HG03139 (cell line): Measurements from ENCODE around the gene SMPD3.

Source experiments
- ATAC-seq: cut with Tn5 transposase; IDR thresholded peaks from one replicate; pipeline ENCODE4 v1.9.1; 2021; ENCODE audit not compliant: unreplicated experiment

The SMPD3 gene

DNA sequence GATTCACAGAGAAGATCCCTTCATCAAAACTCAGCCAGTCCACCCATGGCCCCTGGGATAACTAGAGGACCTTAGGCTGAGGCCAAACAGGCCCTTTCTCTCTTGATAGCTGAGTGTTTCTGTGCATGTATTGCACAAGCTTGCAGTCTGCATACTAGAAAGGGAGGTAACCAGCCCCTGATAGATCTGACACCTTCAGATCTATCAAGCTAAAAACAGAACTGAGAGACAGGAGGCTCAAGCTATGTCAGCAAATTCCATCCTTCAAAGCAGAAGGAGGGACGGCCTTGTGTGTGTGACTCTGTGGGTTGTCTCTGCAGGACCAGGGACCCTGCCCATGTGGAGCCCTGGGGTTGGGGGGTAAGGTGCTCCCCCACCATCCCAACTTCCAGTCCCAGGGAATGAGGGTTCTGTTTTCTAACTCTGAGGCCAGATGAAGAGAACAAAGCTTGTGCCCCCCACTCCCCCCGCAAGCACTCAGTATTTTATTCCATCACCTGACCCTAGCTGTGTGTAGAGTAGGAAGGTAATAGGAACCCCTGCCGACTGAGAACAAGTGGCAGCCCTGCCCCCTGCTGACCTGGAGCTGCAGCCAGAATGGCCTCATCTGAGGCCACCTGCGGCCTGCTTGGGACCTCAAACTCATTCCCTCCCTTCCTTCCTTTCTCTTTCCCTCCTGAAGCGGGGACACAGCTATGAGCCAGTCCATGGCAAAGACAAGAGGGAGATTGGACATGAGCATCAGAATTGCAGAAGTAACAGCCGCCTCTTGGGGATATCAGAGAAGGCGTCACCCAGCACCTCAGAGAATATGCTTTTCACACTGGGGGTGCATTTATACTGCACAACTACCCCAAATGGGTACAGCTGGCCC, 63.8 kb downstream of the SMPD3 start:
- ATAC-seq, result no peak

DNA sequence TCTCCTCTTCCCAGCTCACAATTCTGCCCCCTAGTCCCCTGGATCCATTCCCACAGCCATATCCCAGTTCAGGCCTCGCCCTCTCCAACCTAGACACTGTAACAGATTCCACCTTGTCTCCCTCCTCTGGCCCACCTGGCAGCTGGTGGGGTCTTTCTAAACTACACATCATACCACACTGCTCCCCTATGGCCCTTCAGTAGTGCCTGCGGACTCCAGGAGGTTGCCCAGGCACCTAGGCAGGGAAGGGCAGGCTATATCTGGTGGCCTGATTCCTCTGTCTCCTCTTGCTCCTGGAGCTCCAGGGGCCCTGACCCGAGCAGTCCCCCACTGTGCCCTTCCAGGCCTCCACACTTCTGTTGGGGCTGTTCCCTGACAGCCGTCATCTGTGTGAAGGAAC, 64.5 kb downstream of the SMPD3 start:
- ATAC-seq, result no peak

DNA sequence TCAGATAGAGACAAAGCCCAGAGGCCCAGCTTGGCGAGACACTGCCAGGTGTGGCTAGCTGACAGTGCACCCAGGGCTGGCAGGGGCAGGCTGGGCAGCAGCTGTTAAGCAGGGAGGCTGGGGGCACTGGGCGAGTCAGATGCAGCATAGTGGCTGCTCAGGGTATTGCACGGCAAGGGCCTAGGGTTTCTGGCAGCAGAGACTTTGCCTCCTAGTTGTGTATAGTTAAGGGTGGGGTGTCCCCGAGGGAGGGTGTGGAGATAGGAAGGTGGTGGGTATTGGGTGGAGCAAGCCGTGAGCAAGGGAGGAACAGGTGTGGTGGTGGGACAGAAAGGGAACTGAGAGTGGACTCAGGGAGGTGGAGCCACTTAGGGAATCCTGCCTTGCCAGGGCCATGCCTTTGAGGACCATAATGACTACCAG, 66.0 kb downstream of the SMPD3 start:
- no peak for ATAC-seq

DNA sequence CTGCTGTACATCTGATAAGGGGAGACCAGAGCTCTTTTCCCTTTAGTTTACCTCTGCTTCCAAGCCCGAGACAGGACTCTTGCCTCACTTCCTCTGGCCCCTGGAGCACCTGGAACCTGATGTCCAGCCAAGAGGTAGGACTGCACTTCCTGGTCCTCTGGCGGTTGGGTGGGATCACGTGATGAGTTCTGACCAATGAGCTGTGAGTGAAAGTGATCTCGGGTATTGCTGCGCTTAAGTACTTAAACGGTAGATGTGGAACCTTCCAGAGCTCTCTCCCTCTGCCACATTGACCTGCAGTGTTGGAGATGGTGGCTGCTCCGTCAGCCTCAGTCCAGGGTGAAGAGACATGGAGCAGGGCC, 67.0 kb downstream of the SMPD3 start:
- no peak for ATAC-seq

DNA sequence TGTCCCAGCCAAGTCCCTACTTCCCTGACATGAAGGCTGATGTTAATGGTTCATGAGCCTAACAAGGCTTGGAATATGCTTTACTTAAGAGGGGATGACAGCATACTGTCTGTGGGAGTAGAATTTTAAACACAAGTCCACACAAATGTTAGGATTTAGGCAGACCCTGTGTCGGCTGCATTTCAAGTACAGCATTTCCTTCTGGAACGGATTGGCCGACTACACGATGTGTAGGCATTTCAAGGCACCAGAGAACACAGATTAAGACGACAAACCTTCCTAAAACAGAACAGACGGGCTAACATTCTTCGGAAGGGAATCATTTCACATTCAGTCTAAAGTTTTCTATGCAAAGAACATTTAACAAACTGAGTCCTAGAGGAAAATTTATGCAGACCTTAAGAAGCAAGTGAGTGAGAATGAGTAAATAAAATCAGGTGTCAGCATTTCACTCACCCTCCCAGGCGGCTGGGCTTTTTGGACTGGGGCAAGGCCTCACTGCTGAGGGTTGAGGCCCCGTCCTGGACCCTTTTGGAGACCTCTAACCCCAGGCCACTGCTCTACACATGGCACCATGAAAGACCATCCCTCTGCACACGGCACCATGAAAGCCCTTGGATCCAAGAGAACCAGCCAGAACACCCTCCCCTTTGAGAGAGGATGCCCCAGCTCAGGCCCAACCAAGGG, 67.5 kb downstream of the SMPD3 start:
- ATAC-seq, result no peak

DNA sequence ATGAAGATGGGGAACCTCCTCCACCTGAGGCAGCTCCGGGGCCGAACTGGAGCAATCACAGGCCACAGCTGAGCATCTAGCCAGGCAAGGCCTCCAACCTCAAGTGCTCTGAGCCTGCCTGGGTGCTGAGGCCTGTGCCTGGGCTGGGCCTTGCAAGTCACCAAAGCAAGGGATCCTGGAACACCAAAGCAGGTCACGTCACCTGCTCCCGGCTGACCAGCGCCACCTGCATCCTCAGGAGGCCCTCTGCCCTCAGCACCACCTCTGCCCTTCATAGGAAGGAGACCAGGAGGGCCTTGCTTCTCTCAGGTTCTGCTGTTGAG, 68.0 kb downstream of the SMPD3 start:
- ATAC-seq, result no peak

DNA sequence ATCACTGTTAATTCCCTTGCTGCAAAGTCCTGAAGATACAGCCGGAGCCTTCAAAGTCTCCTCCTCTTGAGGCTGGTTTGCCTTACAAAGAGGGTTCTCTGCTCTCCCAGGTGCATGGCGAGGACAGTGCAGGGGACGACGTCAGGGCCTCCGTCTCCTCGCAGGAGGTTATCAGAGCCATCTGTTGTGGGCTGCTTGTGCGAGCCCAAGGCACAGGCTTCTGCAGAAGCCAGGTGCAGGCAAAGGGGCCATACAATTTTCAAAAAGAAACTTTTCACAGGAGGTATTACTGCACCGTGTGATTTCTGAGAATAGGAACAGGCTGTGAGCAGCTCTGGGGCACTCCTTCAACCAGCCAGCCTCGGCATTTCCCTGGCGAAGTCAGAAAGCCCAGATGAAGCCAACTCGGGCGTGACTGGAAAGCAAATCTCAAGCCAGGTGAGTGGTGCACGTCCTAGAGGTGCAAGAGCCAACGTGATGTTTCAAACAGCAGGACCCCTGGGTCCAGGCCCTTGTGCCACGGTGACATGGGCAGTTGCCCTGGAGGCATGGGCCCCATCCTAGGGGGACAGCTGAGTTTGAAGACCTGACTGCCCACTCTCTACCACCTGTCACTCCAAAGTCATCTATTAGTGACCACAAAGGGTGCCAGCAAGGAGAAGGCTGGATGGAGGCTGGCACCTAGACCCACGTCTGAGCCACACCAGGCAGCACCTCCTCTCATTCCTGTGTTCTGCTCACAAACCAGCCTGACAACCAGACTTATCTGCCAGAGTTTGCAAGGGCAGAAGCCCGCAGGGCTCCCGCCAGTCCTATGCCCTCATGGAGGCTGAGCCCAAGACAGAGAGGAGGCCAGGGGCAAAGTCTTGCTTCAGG, 68.6 kb downstream of the SMPD3 start:
- no peak for ATAC-seq

DNA sequence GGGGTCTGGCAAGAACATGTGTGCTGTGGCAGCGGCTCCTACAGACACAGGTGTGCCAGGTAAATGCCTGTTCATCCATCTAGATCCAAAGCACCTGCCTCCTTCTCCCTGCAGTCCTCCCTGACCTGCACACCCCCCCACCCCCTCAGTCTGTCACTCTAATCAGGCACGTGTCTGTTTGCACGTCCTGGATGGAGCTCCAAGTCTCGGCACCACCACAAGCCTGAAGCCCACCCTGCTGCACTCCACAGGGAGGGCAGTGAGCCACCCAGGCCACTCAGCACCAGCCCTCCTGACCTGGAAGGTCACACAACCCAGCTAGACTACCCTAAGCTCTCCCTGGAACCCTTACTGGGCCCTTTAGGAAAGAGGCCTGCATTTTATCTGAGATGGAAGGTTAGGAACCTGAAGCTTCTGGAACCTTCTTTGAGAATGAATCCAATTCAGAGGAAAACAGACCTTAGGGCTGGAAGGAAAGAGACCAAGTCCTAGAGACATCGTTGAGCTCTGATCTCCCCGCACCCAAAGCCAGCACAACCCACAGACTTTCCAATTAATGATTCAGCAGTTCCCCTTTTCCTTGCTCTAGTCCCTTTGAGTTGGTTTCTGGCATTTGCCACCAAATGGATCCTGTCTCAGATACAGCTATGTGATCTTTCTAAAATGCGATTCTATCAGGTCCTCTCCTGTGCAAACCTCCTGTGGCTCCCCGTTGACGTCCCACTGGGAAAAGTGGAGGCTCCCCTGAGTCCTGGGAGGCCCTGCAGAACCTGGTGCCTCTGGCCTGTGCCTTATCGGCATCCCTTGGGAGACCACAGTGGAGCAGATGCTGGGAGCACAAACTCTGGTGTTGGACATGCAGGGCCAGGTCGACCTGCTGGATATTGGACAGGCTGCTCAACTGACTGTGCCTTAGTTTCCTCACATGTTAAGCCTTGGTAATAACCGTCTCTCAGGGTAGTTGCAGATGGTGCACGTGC, 69.6 kb downstream of the SMPD3 start:
- ATAC-seq, result no peak

DNA sequence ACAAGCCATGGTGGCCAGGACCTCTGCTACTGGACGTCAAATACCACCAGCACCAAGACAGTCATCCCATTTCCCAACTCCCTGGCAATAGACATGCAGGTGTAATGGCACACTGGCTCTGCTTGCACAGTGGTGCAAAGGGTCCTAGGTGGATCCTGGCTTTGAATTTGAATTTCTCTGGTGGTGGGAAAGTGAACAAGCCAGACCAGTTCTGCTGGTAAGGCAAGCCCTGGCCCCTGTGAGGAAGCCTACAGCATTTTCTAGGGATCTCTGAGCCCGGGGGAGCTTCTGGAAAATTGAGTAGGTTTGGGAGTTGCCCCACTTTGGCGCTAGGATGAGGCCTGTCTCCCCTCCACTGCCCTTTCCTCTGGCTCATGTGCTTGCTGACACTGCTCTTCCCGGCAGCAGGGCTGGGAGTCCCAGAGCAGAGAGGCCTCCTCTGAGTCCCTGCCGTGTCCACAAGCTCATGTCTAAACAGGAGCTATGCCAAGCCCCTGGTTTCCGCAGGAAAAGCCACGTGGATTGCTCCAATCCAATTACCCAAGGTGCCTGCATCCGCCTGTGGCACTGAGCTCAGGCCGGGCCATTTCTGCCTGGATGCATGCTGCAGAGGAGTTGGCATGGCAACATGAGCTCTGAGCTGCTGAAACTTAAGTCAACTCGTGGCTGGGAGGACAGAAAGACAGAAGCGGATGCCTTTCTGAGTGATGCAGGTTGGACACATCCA, 70.5 kb downstream of the SMPD3 start:
- no peak for ATAC-seq

DNA sequence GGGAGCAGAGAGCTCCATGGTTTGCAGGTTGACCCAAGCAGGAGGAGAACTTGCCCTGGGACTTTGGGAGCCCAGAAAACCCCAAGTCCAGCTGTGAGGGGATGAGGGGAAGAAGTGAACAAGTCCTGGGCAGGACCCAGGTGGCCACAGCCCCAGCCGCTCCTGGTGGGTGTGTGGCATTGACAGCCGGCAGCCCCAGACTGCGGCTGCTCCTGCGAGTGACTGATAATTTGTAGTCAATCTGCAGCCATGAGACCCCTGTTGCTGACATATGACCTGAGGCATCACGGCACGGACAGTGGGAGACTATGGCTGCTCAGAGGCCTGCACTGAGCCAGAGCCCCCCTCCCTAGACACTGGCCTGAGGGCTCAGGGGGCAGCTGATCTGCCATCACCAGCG, 71.1 kb downstream of the SMPD3 start:
- no peak for ATAC-seq

DNA sequence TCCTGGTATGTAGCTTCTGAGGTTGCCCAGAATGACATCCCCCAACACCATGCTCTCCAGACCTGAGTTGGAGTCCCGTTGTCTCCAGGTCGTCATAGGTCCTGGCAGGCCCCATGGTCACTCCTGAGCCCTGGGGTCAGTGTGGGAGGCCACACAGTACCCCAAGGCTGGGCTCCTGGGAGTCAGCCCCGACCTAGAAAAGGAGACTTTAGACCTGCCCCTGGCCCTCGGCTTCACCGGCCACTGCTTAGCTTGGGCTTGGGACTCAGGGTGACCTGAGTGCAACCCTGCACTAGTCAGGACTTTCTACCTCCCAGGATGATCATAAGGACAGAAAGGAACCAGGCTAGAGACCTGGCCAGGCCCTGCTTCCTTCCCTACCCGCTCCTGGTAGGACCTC, 71.7 kb downstream of the SMPD3 start:
- no peak for ATAC-seq

DNA sequence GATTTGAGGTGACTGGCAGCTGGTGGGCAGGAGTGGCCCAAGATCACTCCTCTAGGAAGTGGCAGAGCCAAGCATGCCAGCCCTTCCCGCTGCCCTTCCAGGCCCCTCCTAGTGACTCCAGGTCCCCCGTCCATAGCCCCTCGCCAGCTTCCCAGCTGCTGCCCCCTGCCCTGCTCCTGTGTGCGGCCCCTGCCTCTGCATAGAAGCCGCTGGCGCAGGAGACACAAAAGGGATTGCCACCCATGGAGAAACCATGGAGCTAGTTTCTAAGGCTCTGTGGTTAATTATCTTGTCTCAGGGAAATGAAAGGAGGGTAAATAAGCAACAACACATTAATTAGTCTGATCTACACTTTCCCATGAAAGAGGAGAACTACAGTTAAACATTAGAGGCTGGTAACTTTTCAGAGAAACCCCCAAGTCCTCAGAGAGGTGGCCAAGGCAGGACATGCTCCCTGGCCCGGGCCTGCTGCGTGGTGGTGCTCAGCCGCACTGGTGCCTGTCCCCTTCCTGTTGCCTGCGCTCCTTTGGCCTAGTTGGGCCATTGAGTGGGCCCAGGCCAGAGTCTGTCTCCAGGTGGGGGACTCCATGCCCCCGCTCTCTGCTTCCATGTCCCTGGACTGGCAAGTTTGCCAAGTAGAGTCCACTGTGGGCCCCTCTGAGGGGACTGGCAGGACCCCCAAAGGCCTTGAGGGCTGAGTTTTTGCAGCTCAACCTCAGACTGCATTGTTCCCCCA, 72.3 kb downstream of the SMPD3 start:
- no peak for ATAC-seq

DNA sequence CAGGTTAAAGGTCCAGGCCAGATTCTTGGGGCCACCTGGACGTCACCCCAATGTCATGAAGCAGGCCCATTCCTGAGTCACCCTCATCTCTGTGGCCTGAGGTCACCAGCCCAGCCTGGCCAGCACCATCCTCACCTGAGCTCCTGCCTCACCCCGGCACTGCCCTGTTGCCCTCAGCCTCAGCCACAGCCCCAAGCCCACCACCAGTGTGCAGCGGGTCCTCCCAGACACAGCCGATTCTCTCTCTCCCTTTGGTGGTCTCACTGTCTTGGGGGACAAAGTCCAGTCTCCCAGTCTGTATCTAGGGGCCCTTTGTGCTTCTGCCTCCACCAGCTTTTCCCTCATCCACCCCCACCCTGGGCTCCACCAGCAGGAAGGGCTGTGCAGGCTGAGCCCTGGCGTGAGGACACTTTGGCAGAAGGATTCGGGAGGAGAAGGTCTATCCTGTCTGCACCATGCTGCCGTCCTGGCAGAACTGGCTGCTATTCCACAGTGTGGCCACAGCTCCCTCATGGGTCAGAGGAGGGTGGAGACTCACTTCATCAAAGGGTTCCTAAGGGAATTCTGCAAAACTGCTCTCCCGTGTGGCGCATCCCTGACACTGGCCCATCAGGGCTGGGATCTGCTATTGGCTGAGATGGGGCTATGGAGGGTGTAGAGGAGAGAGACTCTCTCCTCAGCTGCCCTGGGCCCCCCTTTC, 73.2 kb downstream of the SMPD3 start:
- ATAC-seq, result no peak

DNA sequence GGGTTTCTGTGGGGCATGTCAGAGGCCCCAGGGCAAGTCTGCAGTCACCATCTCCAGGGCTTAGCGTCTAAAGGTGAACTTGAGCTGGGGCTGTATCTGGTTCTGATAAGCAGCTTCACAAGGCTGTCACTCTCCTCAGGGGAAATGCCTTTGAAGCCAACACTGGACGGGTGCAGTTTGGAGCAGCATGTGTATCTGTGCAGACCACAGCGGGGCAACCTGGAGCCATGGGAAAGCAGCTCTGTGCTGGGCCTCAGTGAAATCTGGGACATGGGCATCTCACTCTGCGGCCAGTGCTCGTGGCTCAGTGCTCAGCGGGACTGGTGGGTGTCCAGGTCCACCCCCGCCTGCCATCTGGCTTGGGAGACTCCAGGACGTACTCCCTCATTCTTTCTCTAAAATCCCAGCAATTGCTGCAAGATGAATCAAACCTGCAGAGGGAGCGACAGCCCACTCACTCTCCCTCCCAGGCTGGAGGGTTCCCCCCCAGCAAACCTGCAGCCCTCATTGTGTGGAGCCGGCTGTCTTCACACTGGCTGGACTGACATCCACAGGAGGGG, 74.0 kb downstream of the SMPD3 start:
- no peak for ATAC-seq

DNA sequence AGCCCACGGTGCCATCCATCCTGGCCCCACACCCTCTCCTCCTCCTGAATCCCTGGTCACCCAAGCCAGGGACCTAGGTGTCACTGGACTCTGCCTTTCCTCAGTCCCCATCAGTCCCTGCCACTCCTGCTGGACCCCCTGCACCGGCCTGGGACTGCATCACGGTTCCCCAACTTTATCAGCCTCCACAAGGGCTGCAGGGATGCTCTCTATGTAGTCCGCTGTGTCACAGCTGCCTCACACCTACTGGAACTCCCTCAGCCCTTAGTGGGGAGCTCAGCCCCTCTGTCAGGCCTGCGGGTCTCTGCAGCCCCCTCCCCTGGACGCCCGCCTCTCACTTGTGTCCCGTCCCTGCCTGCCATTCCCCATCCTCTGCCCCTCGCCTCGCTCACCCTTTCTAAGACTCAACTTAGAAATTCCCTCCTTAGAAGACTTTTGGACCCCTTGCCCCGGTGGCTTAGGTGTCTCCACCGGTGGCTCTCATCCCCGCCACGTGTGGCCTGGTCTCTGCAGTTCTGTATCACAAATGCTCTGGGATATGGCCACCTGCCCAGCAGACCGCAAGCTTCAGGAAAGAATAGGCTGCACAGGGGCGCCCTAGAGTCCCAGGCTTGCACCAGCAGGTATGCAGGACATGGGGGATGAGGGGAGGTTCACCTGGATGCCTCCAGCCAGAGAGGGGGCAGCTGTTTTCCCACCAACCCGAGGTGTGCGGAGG, 74.6 kb downstream of the SMPD3 start:
- no peak for ATAC-seq

DNA sequence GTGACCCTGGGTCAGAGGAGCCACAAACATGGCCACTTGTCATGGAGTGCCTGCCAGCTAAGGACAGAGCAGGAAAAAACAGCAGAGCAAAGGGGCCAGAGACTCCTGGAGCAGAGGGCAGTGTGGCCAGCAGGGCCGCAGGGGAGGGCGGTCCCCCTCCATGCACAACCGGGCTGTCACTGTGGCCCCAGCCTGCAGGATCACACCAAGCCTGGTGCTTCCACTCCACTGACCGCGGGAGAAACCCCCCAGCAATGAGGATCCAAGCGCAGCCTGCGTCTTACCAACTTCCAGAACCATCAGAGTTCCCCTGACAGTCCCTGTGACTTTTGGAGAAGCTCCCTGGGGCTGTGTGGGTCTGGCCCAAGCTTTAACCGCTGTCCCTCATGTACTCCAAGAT, 75.5 kb downstream of the SMPD3 start:
- ATAC-seq, result no peak

DNA sequence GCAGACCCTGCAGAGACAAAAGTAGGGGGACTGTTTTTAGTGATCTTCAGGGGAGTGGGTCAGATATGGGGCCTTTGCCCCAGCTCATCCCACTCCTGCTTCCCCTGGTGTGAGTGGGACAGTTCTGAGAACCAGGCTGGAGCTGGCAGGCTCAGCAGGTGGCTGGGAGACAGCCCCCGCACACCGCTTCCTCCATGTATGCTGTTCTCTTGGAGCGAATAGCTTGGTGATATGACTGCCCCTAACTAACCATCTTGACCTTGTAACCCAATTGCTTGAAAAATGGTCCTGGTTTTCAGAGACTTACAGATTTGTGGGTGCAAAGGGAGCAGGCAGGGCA, 76.0 kb downstream of the SMPD3 start:
- ATAC-seq, result no peak
